Neuronal stem cell (in vitro differentiated cells): ENCODE results near the gene POGLUT2. TPM values are rescaled to one million over a fixed set of nuclear protein-coding genes. Genes with fewer than 3 reads are reported as not detected.

Source experiments
- DNase-seq: peaks from one replicate; pipeline ENCODE4 v3.0.0-alpha.2; 2013; ENCODE audit warnings: low spot score
- H2AFZ ChIP-seq: one replicate; pipeline ENCODE4 v1.6.1; 2013; ENCODE audit warnings: mild to moderate bottlenecking, low read length, inconsistent platforms
- H2AK5ac ChIP-seq: 2 replicates; pipeline ENCODE4 v1.6.1; 2013; ENCODE audit warnings: low read depth, mild to moderate bottlenecking, inconsistent platforms, low read length, moderate library complexity, mixed read lengths
- H2BK120ac ChIP-seq: 2 replicates; pipeline ENCODE4 v1.6.1; 2013; ENCODE audit warnings: low read depth, mild to moderate bottlenecking, inconsistent platforms, low read length, moderate library complexity, mixed read lengths
- H2BK12ac ChIP-seq: one replicate; pipeline ENCODE4 v1.6.1; 2013; ENCODE audit warnings: low read length, inconsistent platforms
- H2BK15ac ChIP-seq: 2 replicates; pipeline ENCODE4 v1.6.1; 2013; ENCODE audit warnings: mild to moderate bottlenecking, low read length, inconsistent platforms, mixed read lengths
- H2BK5ac ChIP-seq: one replicate; pipeline ENCODE4 v1.6.1; 2013; ENCODE audit warnings: inconsistent platforms, mild to moderate bottlenecking, low read length, moderate library complexity
- H3K14ac ChIP-seq: one replicate; pipeline ENCODE4 v1.6.1; 2013; ENCODE audit warnings: low read length, inconsistent platforms
- H3K18ac ChIP-seq: 2 replicates; pipeline ENCODE4 v1.6.1; 2013; ENCODE audit warnings: low read length, inconsistent platforms
- H3K23ac ChIP-seq: 2 replicates; pipeline ENCODE4 v1.6.1; 2013; ENCODE audit warnings: low read depth, mild to moderate bottlenecking, mixed read lengths, low read length, inconsistent platforms; ENCODE audit not compliant: poor library complexity
- H3K27ac ChIP-seq: replicated peaks from 3 replicates; pipeline ENCODE4 v1.5.1; 2013; ENCODE audit warnings: low read length, inconsistent platforms
- H3K27me3 ChIP-seq, 3 experiments: 2 replicates each; pipeline ENCODE4 v1.6.1; 2013; ENCODE audit warnings: low read length in 3 of 3, mild to moderate bottlenecking in 2 of 3, inconsistent platforms in 1 of 3, low read depth in 1 of 3, mixed read lengths in 1 of 3, moderate library complexity in 1 of 3; ENCODE audit not compliant: control insufficient read depth in 3 of 3, insufficient read depth in 3 of 3
- H3K36me3 ChIP-seq, 2 donors: replicated peaks in 1 of 2; 2 replicates each; pipeline ENCODE4 v1.6.1; 2013; ENCODE audit warnings: low read length in 2 of 2; ENCODE audit not compliant: control insufficient read depth in 2 of 2, insufficient read depth in 2 of 2
- H3K4ac ChIP-seq: 2 replicates; pipeline ENCODE4 v1.6.1; 2013; ENCODE audit warnings: inconsistent platforms, mild to moderate bottlenecking, low read length, moderate library complexity
- H3K4me1 ChIP-seq, 2 donors: 1 replicate in 1 of 2; 2 replicates in 1 of 2; pipeline ENCODE4 v1.6.1; 2013; ENCODE audit warnings: low read length in 2 of 2, low read depth in 1 of 2; ENCODE audit not compliant: control insufficient read depth in 2 of 2, insufficient read depth in 1 of 2
- H3K4me2 ChIP-seq: one replicate; pipeline ENCODE4 v1.6.1; 2013; ENCODE audit warnings: mild to moderate bottlenecking, low read length, inconsistent platforms; ENCODE audit not compliant: insufficient read depth, poor library complexity, severe bottlenecking
- H3K4me3 ChIP-seq, 2 donors: 2 replicates each; pipeline ENCODE4 v1.5.1; 2013; ENCODE audit warnings: low read length in 2 of 2, mild to moderate bottlenecking in 2 of 2, inconsistent platforms in 1 of 2, moderate library complexity in 1 of 2
- H3K79me1 ChIP-seq: one replicate; pipeline ENCODE4 v1.6.1; 2013; ENCODE audit warnings: low read depth, mild to moderate bottlenecking, inconsistent platforms, low read length, moderate library complexity
- H3K9ac ChIP-seq: one replicate; pipeline ENCODE4 v1.6.1; 2013; ENCODE audit warnings: mild to moderate bottlenecking, low read depth, low read length, inconsistent platforms; ENCODE audit not compliant: poor library complexity
- H3K9me3 ChIP-seq, 2 donors: replicated peaks in 1 of 2; 2 replicates each; pipeline versions ENCODE3 to v1.6.1; 2013; ENCODE audit warnings: low read length in 2 of 2, mild to moderate bottlenecking in 2 of 2, inconsistent platforms in 1 of 2, low read depth in 1 of 2, mixed read lengths in 1 of 2, moderate library complexity in 1 of 2; ENCODE audit not compliant: control insufficient read depth in 2 of 2, insufficient read depth in 1 of 2
- H4K8ac ChIP-seq: one replicate; pipeline ENCODE4 v1.6.1; 2013; ENCODE audit warnings: low read depth, mild to moderate bottlenecking, inconsistent platforms, low read length, moderate library complexity
- H4K91ac ChIP-seq: one replicate; pipeline ENCODE4 v1.6.1; 2013; ENCODE audit warnings: low read length, low read depth, mild to moderate bottlenecking, inconsistent platforms; ENCODE audit not compliant: poor library complexity
- WGBS, 2 donors: extraction: QIAGEN DNeasy Blood & Tissue Kit; methylation state at CpG; one replicate each; pipeline ENCODE4 v1.1.7; 2013; ENCODE audit warnings: missing lambda C conversion rate in 2 of 2, mixed read lengths in 1 of 2; ENCODE audit not compliant: insufficient read length in 2 of 2, insufficient replicate concordance in 1 of 2; ENCODE audit errors: extremely low coverage in 2 of 2; 5-methylcytosine and 5-hydroxymethylcytosine counted together
- polyA plus RNA-seq, 2 experiments: library from polyadenylated mRNA; stranded (reverse); fragments of 200-250 nt; gene quantifications; one replicate each; pipeline ENCODE4 v1.2.3, GENCODE V29; 2013

The POGLUT2 gene
- polyA plus RNA-seq (2013, experiment 1 of 2) = 19.0 TPM
- polyA plus RNA-seq (2013, experiment 2 of 2) = 19.5 TPM

DNA sequence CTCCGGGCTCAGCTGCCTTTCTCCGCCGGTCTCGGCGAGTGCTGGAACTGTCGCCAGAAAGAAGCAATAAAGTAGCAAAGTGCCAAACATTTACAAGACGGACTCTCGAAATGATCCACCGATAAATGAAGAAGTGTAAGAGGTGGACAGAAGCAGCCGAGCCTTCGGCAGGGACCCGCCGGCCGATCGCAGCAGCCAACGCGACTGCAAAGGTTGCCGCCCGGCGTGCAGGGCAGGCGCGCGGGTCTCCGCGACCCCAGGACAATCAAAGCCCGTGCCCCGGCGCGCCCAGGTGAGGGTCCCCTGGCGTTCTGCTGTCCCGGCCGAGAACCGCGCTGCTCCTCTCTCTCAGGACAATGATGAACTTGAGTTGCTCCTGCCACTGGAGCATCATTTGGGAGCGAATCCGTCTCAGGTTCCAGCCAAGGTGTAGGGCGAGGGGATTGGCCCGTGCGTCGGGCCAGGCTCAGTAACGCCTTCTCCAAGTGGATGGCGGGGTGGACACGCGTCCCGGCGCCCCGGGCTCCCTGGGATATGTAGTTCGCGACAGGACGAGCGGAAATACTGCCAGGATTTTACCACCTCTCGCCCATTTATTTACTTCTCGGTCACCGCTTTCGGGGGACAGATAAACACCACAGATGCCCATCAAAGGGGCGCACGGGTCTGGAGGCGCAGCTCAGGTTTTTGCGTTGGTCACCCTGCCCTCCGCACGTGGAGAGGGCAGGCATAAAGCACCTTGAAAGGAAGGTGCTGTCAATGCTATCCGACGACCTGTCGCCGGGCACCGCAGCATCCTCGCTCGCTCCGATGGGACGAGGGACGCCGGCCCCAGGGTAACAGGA, at the start of gene POGLUT2, which contains the start of gene BIVM:
TSS of gene POGLUT2 (minus strand) at position 396 of the 845 bp plus-strand sequence. CDS start at position 90, 306 bp downstream.
TSS of gene BIVM (plus strand) at position 539 of the 845 bp plus-strand sequence. CDS start 8,149 bp downstream, outside the sequence.
- Histone ChIP-seq H3K27ac (no peak within 1 kb of the TSS), H3K14ac (peak within 1 kb of the TSS; percentile 56), H3K4ac (no peak within 1 kb of the TSS), H3K4me1 (peaks cover 0 to 5% of the 10 kb centered on the region in 2 donors), H3K79me1 (no peaks in the 10 kb centered on the region), H2BK15ac (no peak within 1 kb of the TSS), H3K4me2 (peak within 1 kb of the TSS; percentile 94), H2AK5ac (peak within 1 kb of the TSS; percentile 63), H4K8ac (no peak within 1 kb of the TSS), H3K18ac (peak within 1 kb of the TSS; percentile 92), H3K36me3 (peaks cover 0 to 31% of the 10 kb centered on the region in 2 donors), H2BK12ac (no peak within 1 kb of the TSS), H3K9me3 (no peaks in the 10 kb centered on the region), H2BK5ac (no peak within 1 kb of the TSS), H4K91ac (no peak within 1 kb of the TSS), H3K27me3 (peaks cover 0 to 19% (median 4%) of the 10 kb centered on the region in 3 experiments), H3K23ac (peak within 1 kb of the TSS; percentile 73), H3K4me3 (peak within 1 kb of the TSS; percentile 89 to 92), H2BK120ac (no peak within 1 kb of the TSS), H3K9ac (peak within 1 kb of the TSS; percentile 88), H2AFZ (peak within 1 kb of the TSS; percentile 99)
- peak; percentile 86 for DNase-seq
- no CpG with 5 or more reads among the region's 72 CpGs for WGBS, 2 donors

DNA sequence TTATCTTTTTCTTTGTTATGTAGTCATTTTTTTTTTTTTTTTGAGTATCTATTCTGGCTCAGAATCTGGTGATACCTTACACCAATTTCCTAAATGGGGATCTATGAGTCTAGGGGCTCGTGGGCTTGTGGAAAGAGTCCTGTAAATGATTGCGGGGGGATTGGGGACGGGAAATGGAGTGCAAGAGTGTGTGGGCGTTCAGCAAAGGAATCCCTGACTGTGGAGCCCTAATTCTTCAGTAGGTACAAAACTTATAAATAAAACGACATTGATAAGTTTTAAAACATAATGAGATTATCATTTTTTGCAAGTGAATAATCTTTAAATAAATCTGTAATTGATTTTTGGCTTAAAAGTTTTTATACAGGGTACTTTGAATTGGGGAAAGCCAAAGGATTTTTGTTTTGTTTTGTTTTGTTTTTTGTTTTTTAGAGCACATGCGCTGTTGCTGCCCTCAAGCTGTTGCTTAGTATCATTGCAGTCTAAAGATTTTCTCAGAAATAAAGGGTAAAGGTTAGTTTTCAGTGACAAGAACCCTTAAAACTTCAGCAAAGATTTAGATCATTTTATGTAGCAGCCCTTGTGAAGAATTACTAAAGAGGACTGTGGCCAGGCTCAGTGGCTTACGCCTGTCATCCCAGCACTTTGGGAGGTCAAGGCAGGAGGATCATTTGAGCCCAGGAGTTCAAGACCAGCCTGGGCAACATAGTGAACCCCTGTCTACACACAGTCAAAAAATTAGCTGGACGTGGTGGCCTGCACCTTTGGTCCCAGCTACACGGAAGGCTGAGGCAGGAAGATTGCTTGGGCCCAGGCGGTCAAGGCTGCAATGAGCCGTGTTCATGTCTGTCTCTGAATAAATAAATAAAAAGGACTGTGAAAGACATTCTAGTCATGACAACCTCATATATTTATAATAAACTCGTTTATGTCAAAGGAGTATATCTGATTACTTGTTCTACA, 48.8 kb upstream of the POGLUT2 start:
- peak overlapping the region; percentile 18 for H3K4me2 ChIP-seq
- no CpG with 5 or more reads among the region's 12 CpGs for WGBS, 2 donors
- H2BK120ac ChIP-seq = no peak overlapping the region
- H3K18ac ChIP-seq = no peak overlapping the region
- no peak overlapping the region for H3K23ac ChIP-seq
- H3K4ac ChIP-seq = no peak overlapping the region
- no peak for DNase-seq
- no peak overlapping the region for H2BK12ac ChIP-seq
- H3K4me1 ChIP-seq = peaks cover 0 to 3% of the 10 kb centered on the region in 2 donors
- H2BK5ac ChIP-seq = no peak overlapping the region
- no peaks in the 10 kb centered on the region for H3K9me3 ChIP-seq
- peaks cover 0 to 10% of the 10 kb centered on the region in 2 donors for H3K36me3 ChIP-seq
- H2BK15ac ChIP-seq = no peak overlapping the region
- H3K4me3 ChIP-seq = peak overlapping the region in 1 of 2 donors; percentile 91
- H3K14ac ChIP-seq = no peak overlapping the region
- no peak overlapping the region for H2AK5ac ChIP-seq
- H2AFZ ChIP-seq = peak overlapping the region; percentile 88
- no peak overlapping the region for H4K91ac ChIP-seq
- no peaks in the 10 kb centered on the region for H3K79me1 ChIP-seq
- no peaks in the 10 kb centered on the region for H3K27me3 ChIP-seq
- H3K27ac ChIP-seq = no peak overlapping the region
- no peak overlapping the region for H3K9ac ChIP-seq
- no peak overlapping the region for H4K8ac ChIP-seq

DNA sequence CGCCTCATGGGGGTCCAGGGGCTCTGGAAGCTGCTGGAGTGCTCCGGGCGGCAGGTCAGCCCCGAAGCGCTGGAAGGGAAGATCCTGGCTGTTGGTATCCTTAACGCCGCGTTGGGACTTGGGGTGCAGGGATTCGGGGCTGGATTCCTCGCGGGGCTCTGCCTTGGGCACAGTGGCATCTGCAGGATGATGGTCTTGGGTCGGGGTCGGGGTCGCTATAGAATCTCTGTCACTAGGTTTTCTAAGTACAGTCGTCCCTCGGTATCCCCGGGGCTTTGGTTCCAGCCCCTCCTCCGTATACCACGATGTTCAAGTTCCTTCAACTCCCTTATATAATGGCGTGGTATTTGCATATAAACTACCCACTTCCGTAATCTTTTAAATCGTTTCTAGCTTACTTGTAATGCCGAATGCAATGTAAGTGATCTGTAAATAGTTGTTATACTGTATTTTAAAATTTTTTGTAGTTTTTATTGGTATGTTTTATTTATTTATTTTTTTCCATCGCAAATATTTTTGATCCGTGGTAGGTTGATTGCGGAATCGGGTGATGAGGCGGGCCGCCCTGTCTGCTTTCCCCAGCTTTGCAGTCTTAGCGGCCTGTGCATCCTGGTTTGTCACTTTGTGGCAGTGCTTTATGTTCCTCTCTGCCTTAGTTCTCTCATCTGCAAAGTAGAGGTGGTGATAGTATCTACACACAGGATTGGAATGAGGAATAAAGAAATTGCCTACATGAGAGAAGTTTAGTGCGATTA, 47.7 kb upstream of the POGLUT2 start:
- H3K79me1 ChIP-seq = no peaks in the 10 kb centered on the region
- peak overlapping the region; percentile 97 for H3K9ac ChIP-seq
- DNase-seq = no peak
- no peak overlapping the region for H2BK12ac ChIP-seq
- H3K9me3 ChIP-seq = no peaks in the 10 kb centered on the region
- peak overlapping the region; percentile 86 to 91 for H3K4me3 ChIP-seq
- H3K23ac ChIP-seq = peak overlapping the region; percentile 44
- H2BK5ac ChIP-seq = peak overlapping the region; percentile 44
- H2AK5ac ChIP-seq = no peak overlapping the region
- no CpG with 5 or more reads among the region's 31 CpGs for WGBS, 2 donors
- peaks cover 0 to 7% of the 10 kb centered on the region in 2 donors for H3K36me3 ChIP-seq
- H3K27ac ChIP-seq = peak overlapping the region; percentile 85
- peak overlapping the region; percentile 78 for H3K4me2 ChIP-seq
- no peak overlapping the region for H3K4ac ChIP-seq
- peak overlapping the region; percentile 88 for H2AFZ ChIP-seq
- no peak overlapping the region for H3K18ac ChIP-seq
- peak overlapping the region; percentile 77 for H3K14ac ChIP-seq
- H2BK120ac ChIP-seq = no peak overlapping the region
- H2BK15ac ChIP-seq = peak overlapping the region; percentile 79
- no peak overlapping the region for H4K91ac ChIP-seq
- H3K27me3 ChIP-seq = no peaks in the 10 kb centered on the region
- no peak overlapping the region for H4K8ac ChIP-seq
- peaks cover 0 to 3% of the 10 kb centered on the region in 2 donors for H3K4me1 ChIP-seq
